ENCODE measurements around the gene SLFN13.

- no peak for TF ChIP-seq EZH2 (IDR thresholded peaks at IDR 0.05; ENCODE audit: low read depth)
- no peak for TF ChIP-seq CTCF (conservative IDR thresholded peaks at IDR 0.05)
Measured at GRCh38 chr17:35432176-35433074, 16.1 kb downstream of the SLFN13 start, which contains the start of gene SLFN12.

Measured in PC-9 (cell line).